GM19351 (cell line): ENCODE measurements around the gene RALGAPA2.

ENCODE experiments used
- ATAC-seq: cut with Tn5 transposase; IDR thresholded peaks from one replicate; pipeline ENCODE4 v1.9.1; 2021; ENCODE audit warnings: mild to moderate bottlenecking, moderate library complexity; ENCODE audit not compliant: unreplicated experiment

Gene RALGAPA2

GRCh38 chr20:20685635-20686034 lies 26.8 kb downstream of the RALGAPA2 start:
- no peak for ATAC-seq

GRCh38 chr20:20683481-20684321 lies 28.7 kb downstream of the RALGAPA2 start:
- ATAC-seq = no peak

- ATAC-seq = no peak
Observed at GRCh38 chr20:20683020-20683419, 29.4 kb downstream of the RALGAPA2 start.

- ATAC-seq = peak; percentile 62
Observed at GRCh38 chr20:20680991-20681508, 31.4 kb downstream of the RALGAPA2 start.

- no peak for ATAC-seq
Observed at GRCh38 chr20:20679316-20679715, 33.1 kb downstream of the RALGAPA2 start.

GRCh38 chr20:20677186-20677585 lies 35.3 kb downstream of the RALGAPA2 start:
- no peak for ATAC-seq

GRCh38 chr20:20668639-20669038 lies 43.8 kb downstream of the RALGAPA2 start:
- peak; percentile 100 for ATAC-seq

GRCh38 chr20:20666359-20666758 lies 46.1 kb downstream of the RALGAPA2 start:
- ATAC-seq = no peak

- ATAC-seq = no peak
Observed at GRCh38 chr20:20665606-20666332, 46.7 kb downstream of the RALGAPA2 start.

- peak; percentile 52 for ATAC-seq
Observed at GRCh38 chr20:20664795-20665589, 47.5 kb downstream of the RALGAPA2 start.

GRCh38 chr20:20663841-20664240 lies 48.6 kb downstream of the RALGAPA2 start:
- ATAC-seq = no peak

GRCh38 chr20:20658871-20659431 lies 53.5 kb downstream of the RALGAPA2 start:
- no peak for ATAC-seq

- no peak for ATAC-seq
Observed at GRCh38 chr20:20658123-20658522, 54.3 kb downstream of the RALGAPA2 start.

GRCh38 chr20:20657092-20657491 lies 55.4 kb downstream of the RALGAPA2 start:
- no peak for ATAC-seq

- ATAC-seq = no peak
Observed at GRCh38 chr20:20655883-20656282, 56.6 kb downstream of the RALGAPA2 start.

- no peak for ATAC-seq
Observed at GRCh38 chr20:20649945-20650344, 62.5 kb downstream of the RALGAPA2 start.

GRCh38 chr20:20643927-20644326 lies 68.5 kb downstream of the RALGAPA2 start:
- no peak for ATAC-seq

- no peak for ATAC-seq
Observed at GRCh38 chr20:20641783-20642182, 70.7 kb downstream of the RALGAPA2 start.

- ATAC-seq = no peak
Observed at GRCh38 chr20:20638878-20639277, 73.6 kb downstream of the RALGAPA2 start.

GRCh38 chr20:20637998-20638725 lies 74.3 kb downstream of the RALGAPA2 start:
- ATAC-seq = no peak
